T-helper 1 cell treated with Interleukin-12 subunit alpha and Interleukin-12 subunit beta and Interleukin-4 antibody, amounts not matched to agents 30 μg/mL and 1 μg/mL, for 36 hours (primary cell): Measurements from ENCODE around the gene LRP1B.
"Not testable (repeated sequence)": the region's sequence is repeated elsewhere in the genome, so short reads cannot be mapped to it uniquely, and the experiment has no call there.

ENCODE experiments used
- H3K27ac Mint-ChIP-seq: one replicate; pipeline ENCODE4 v1.8.0; 2021; ENCODE audit warnings: mild to moderate bottlenecking, mixed read lengths
- H3K27me3 Mint-ChIP-seq: one replicate; pipeline ENCODE4 v1.8.0; 2021; ENCODE audit warnings: low read depth, mixed read lengths
- H3K36me3 Mint-ChIP-seq: one replicate; pipeline ENCODE4 v1.8.0; 2021; ENCODE audit warnings: low read depth, mixed read lengths
- H3K4me1 Mint-ChIP-seq: one replicate; pipeline ENCODE4 v1.8.0; 2021; ENCODE audit warnings: low read depth, mixed read lengths
- H3K4me3 Mint-ChIP-seq: one replicate; pipeline ENCODE4 v1.8.0; 2021; ENCODE audit warnings: mild to moderate bottlenecking, moderate library complexity, mixed read lengths
- H3K9me3 Mint-ChIP-seq: one replicate; pipeline ENCODE4 v1.8.0; 2021; ENCODE audit warnings: mixed read lengths

Gene LRP1B

DNA sequence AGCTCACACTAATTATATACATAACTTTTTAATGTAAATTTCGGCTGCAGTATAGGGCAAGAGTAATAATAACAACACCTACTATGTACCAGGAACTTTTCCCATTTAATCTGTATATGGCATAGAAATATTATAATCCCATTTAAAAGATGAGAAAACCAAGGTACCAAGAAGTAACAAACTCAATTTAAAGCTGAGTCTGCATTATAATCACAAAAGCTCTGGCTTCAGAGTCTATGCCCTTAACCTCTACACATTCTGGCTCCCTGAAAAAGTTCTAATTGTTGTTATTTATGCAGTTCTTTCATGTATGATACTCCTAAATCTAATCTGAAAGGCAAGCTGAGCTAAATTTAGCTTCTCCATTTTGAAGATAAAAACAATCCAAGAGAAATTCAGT is 1675.5 kb downstream of the LRP1B start:
- Mint-ChIP-seq H3K27me3 (no peaks in the 10 kb centered on the region), H3K4me1 (no peaks in the 10 kb centered on the region), H3K4me3 (no peak overlapping the region), H3K36me3 (no peaks in the 10 kb centered on the region), H3K9me3 (no peaks in the 10 kb centered on the region), H3K27ac (no peak overlapping the region)

DNA sequence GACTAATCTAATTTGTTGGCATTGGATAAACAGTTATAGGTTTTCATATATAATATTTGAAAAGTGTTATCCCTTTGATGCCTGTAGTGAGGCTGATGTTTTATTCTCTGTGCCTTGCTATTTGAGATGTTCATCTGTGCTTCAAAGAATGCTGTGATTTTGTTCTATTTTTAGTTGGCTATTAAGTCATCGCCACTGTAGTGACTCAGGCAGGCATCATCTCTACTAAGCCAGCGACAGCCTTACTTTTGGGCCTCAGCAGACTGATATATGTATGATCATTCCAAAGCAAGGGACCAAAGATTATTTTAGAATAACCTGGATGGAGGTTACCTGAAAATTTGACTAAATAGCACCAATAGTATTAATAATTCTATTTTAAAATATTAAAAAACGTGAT is 1676.1 kb downstream of the LRP1B start:
- Mint-ChIP-seq H3K4me3 (no peak overlapping the region), H3K27ac (no peak overlapping the region), H3K36me3 (no peaks in the 10 kb centered on the region), H3K9me3 (no peaks in the 10 kb centered on the region), H3K27me3 (no peaks in the 10 kb centered on the region), H3K4me1 (no peaks in the 10 kb centered on the region)

DNA sequence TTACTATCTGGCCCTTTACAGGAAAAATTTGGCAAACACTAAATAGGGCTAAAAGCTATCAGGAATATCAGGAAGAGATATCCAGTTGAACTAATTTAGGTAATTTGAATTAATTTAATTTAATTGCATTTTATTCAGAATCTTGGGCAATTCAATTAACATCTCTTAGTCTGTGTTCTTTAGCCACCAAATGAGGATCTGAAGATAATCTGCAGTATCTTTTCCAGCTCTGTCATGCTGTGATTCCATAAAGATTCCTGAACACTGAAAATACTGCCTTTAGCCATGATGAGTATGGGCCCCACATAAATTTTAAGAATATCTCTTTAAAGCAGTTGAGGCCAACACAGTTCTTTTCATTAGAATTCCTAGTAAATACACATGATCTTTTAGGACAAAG is 1679.5 kb downstream of the LRP1B start:
- no peak overlapping the region for H3K27ac Mint-ChIP-seq
- no peaks in the 10 kb centered on the region for H3K36me3 Mint-ChIP-seq
- no peaks in the 10 kb centered on the region for H3K9me3 Mint-ChIP-seq
- H3K27me3 Mint-ChIP-seq, result no peaks in the 10 kb centered on the region
- H3K4me3 Mint-ChIP-seq, result no peak overlapping the region
- H3K4me1 Mint-ChIP-seq, result no peaks in the 10 kb centered on the region

- no peaks in the 10 kb centered on the region for H3K9me3 Mint-ChIP-seq
- no peaks in the 10 kb centered on the region for H3K36me3 Mint-ChIP-seq
- no peak overlapping the region for H3K27ac Mint-ChIP-seq
- no peaks in the 10 kb centered on the region for H3K27me3 Mint-ChIP-seq
- H3K4me3 Mint-ChIP-seq, result no peak overlapping the region
- no peaks in the 10 kb centered on the region for H3K4me1 Mint-ChIP-seq
Measured at GRCh38 chr2:140442319-140442718, 1688.5 kb downstream of the LRP1B start.

- H3K4me3 Mint-ChIP-seq, result no peak overlapping the region
- H3K27me3 Mint-ChIP-seq, result no peaks in the 10 kb centered on the region
- H3K27ac Mint-ChIP-seq, result no peak overlapping the region
- no peaks in the 10 kb centered on the region for H3K36me3 Mint-ChIP-seq
- no peaks in the 10 kb centered on the region for H3K9me3 Mint-ChIP-seq
- H3K4me1 Mint-ChIP-seq, result no peaks in the 10 kb centered on the region
Measured at GRCh38 chr2:140440815-140441214, 1690.0 kb downstream of the LRP1B start.

DNA sequence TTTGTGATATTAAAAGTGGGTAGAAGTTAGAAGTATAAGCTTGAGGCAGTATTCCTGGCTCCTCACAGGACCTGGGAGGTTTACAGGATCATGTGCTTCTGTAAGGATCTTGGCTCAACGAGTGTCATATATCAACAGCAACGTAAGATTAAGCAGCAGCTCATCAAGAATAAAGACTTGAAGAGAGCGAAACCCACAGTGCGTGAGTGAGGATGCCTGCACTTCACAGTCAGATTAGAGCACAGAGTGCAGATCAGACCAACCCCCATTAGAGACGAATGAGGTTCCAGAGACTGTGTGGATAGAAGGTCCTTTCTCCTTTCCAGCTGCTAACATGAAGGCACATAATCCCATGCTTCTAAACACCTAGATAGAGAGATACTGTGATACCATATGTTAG is 1693.9 kb downstream of the LRP1B start:
- Mint-ChIP-seq H3K4me1 (no peaks in the 10 kb centered on the region), H3K27me3 (no peaks in the 10 kb centered on the region), H3K4me3 (no peak overlapping the region), H3K36me3 (no peaks in the 10 kb centered on the region), H3K27ac (no peak overlapping the region), H3K9me3 (peaks cover 6% of the 10 kb centered on the region)

- not testable (repeated sequence) for H3K4me1 Mint-ChIP-seq, H3K27me3 Mint-ChIP-seq, H3K36me3 Mint-ChIP-seq, H3K27ac Mint-ChIP-seq, H3K4me3 Mint-ChIP-seq
- H3K9me3 Mint-ChIP-seq, result peaks cover 11% of the 10 kb centered on the region
Measured at GRCh38 chr2:140427033-140427432, 1703.8 kb downstream of the LRP1B start.

- no peaks in the 10 kb centered on the region for H3K27me3 Mint-ChIP-seq
- H3K9me3 Mint-ChIP-seq, result peaks cover 11% of the 10 kb centered on the region
- no peaks in the 10 kb centered on the region for H3K36me3 Mint-ChIP-seq
- H3K4me3 Mint-ChIP-seq, result no peak overlapping the region
- no peaks in the 10 kb centered on the region for H3K4me1 Mint-ChIP-seq
- H3K27ac Mint-ChIP-seq, result no peak overlapping the region
Measured at GRCh38 chr2:140424471-140424870, 1706.3 kb downstream of the LRP1B start.

DNA sequence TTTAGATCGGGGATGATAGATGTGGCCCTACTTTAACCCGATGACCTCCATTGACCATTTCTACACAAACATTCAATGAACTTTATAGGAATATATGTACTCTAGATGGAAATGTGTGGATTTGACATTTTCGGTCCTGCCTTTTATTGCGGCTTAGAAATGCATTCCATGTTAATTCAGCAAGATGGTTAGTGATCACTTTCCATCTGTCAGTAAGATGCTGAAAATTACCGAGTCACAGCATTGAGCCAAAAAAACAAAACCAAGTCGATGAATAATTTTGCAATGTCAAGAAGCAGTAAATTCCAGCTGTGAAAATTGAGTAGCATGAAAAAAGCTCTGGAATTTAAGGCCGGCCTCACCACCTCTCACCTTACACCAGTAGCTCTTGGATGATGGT is 1708.1 kb downstream of the LRP1B start:
- no peak overlapping the region for H3K4me3 Mint-ChIP-seq
- H3K4me1 Mint-ChIP-seq, result no peaks in the 10 kb centered on the region
- no peaks in the 10 kb centered on the region for H3K27me3 Mint-ChIP-seq
- no peak overlapping the region for H3K27ac Mint-ChIP-seq
- peaks cover 10% of the 10 kb centered on the region for H3K9me3 Mint-ChIP-seq
- H3K36me3 Mint-ChIP-seq, result no peaks in the 10 kb centered on the region

DNA sequence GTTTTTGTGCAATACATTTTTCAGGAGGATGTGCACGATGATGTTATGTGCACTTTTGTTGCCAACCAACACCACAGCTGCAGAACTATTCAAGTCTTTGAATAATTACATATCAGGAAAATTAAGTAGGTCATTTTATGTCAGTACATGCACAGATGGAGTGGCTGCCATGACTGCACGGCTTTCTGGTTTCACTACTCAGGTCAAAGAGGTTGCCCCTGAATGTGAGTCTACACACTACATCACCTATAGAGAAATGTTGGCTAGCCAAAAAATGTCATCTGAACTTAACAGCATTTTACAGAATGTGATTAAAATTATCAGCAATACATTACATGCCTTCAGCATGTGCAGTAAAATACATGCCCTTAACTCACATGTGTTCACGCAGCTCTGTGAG is 1713.3 kb downstream of the LRP1B start:
- Mint-ChIP-seq H3K4me1 (no peaks in the 10 kb centered on the region), H3K27me3 (no peaks in the 10 kb centered on the region), H3K4me3 (no peak overlapping the region), H3K9me3 (peaks cover 6% of the 10 kb centered on the region), H3K36me3 (no peaks in the 10 kb centered on the region), H3K27ac (no peak overlapping the region)

DNA sequence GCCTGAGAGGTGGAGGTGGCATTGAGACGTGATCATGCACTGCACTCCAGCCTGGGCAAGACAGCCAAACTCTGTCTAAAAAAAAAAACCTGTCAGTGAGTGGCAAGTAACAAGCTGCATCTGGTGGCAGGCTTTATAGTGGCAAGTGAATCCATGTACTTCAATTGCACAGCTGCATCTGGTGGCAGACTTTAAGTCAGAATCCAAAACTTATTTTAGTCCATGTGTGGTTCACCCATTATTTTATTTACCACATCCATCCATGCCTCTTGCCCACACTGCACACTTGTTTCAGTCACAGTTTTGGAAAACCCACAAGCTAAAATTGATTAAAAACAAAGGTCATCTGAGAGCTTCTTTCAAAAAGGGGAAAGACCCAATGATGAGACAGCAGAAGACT is 1714.2 kb downstream of the LRP1B start:
- no peak overlapping the region for H3K4me3 Mint-ChIP-seq
- no peaks in the 10 kb centered on the region for H3K4me1 Mint-ChIP-seq
- peaks cover 6% of the 10 kb centered on the region for H3K9me3 Mint-ChIP-seq
- no peak overlapping the region for H3K27ac Mint-ChIP-seq
- H3K27me3 Mint-ChIP-seq, result no peaks in the 10 kb centered on the region
- no peaks in the 10 kb centered on the region for H3K36me3 Mint-ChIP-seq

- not testable (repeated sequence) for H3K27ac Mint-ChIP-seq, H3K9me3 Mint-ChIP-seq, H3K27me3 Mint-ChIP-seq, H3K4me1 Mint-ChIP-seq, H3K4me3 Mint-ChIP-seq, H3K36me3 Mint-ChIP-seq
Measured at GRCh38 chr2:140415035-140415434, 1715.8 kb downstream of the LRP1B start.

- Mint-ChIP-seq H3K4me3 (no peak overlapping the region), H3K27me3 (no peaks in the 10 kb centered on the region), H3K36me3 (no peaks in the 10 kb centered on the region), H3K27ac (no peak overlapping the region), H3K9me3 (peaks cover 4% of the 10 kb centered on the region), H3K4me1 (no peaks in the 10 kb centered on the region)
Measured at GRCh38 chr2:140410695-140411094, 1720.1 kb downstream of the LRP1B start.

DNA sequence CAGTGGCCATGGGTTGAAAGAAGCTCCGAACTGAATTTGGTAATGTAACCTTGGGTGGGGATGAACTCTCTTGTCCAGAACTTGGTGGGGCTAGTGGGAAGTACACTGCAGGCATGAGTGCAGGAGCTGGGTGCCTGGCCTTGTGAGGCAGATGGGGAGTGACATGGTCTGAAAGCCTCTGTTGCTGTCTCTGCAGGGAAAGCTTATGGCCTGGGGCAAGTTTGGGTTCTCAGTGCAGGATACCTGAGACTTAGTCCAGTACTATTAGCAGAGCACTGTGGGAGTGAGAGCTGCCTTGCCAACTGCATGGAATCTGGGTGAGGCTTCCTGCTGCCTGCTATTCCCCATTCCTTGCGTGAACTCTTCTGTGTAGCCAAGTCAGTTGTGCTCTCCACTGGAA is 1729.8 kb downstream of the LRP1B start:
- H3K27me3 Mint-ChIP-seq, result no peaks in the 10 kb centered on the region
- peaks cover 16% of the 10 kb centered on the region for H3K9me3 Mint-ChIP-seq
- H3K36me3 Mint-ChIP-seq, result no peaks in the 10 kb centered on the region
- no peak overlapping the region for H3K4me3 Mint-ChIP-seq
- no peaks in the 10 kb centered on the region for H3K4me1 Mint-ChIP-seq
- H3K27ac Mint-ChIP-seq, result no peak overlapping the region

- H3K36me3 Mint-ChIP-seq, result no peaks in the 10 kb centered on the region
- no peaks in the 10 kb centered on the region for H3K4me1 Mint-ChIP-seq
- H3K27ac Mint-ChIP-seq, result no peak overlapping the region
- H3K9me3 Mint-ChIP-seq, result no peaks in the 10 kb centered on the region
- no peaks in the 10 kb centered on the region for H3K27me3 Mint-ChIP-seq
- no peak overlapping the region for H3K4me3 Mint-ChIP-seq
Measured at GRCh38 chr2:140392824-140393223, 1738.0 kb downstream of the LRP1B start.

DNA sequence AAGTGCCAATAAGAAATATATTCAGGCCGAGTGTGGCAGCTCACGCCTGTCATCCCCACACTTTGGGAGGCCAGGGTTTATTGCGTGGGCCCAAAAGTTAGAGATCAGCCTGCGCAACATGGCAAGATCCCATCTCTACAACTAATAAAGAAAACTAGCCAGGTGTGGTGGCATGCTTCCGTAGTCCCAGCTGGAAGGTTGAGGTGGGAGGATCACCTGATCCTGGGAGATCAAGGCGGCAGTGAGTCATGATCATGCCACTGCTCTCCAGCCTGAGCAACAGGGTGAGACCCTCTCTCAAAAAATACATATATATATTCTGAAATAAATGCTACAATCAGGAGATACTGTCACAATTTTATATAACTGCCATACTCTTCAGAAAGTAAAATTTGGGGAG is 1745.9 kb downstream of the LRP1B start:
- Mint-ChIP-seq H3K4me1 (no peaks in the 10 kb centered on the region), H3K27me3 (no peaks in the 10 kb centered on the region), H3K9me3 (peaks cover 3% of the 10 kb centered on the region), H3K4me3 (no peak overlapping the region), H3K36me3 (no peaks in the 10 kb centered on the region), H3K27ac (no peak overlapping the region)
